Esophagus mucosa (tissue), 1 donor: ENCODE measurements around the gene B4GALT1. TPM values are rescaled to one million over a fixed set of nuclear protein-coding genes. Genes with fewer than 3 reads are reported as not detected.

Experiments
- ATAC-seq: fragments of 200-7000 bp; cut with Tn5 transposase; one replicate; pipeline ENCODE4 v1.9.1; 2020
- total RNA-seq: library from RNA; stranded (reverse); gene quantifications from one replicate; pipeline ENCODE4 v1.2.4, GENCODE V29; 2023
- donor health status: DM: yes; HTN: yes; CAD: no.

B4GALT1 gene
- total RNA-seq, 1 donor from 2014 or later, result 50.9 TPM

GRCh38 chr9:33123407-33124031, 43.6 kb downstream of the B4GALT1 start:
- no peak for ATAC-seq

GRCh38 chr9:33120620-33121019, 46.5 kb downstream of the B4GALT1 start:
- ATAC-seq, result no peak

- ATAC-seq, result no peak
These were observed 49.3 kb downstream of the B4GALT1 start for GRCh38 chr9:33117796-33118195.

- ATAC-seq, result no peak
These were observed 49.8 kb downstream of the B4GALT1 start for GRCh38 chr9:33117306-33117705.

- no peak for ATAC-seq
These were observed 50.3 kb downstream of the B4GALT1 start for GRCh38 chr9:33116860-33117259.

GRCh38 chr9:33114746-33115145, 52.4 kb downstream of the B4GALT1 start:
- no peak for ATAC-seq

- no peak for ATAC-seq
These were observed 53.2 kb downstream of the B4GALT1 start for GRCh38 chr9:33113799-33114547.

GRCh38 chr9:33112094-33112493, 55.0 kb downstream of the B4GALT1 start:
- no peak for ATAC-seq

- ATAC-seq, result no peak
These were observed 55.5 kb downstream of the B4GALT1 start for GRCh38 chr9:33111631-33112030.

GRCh38 chr9:33110686-33111085, 56.5 kb downstream of the B4GALT1 start:
- no peak for ATAC-seq

- no peak for ATAC-seq
These were observed 57.1 kb downstream of the B4GALT1 start for GRCh38 chr9:33109850-33110595.

- no peak for ATAC-seq
These were observed 58.0 kb downstream of the B4GALT1 start for GRCh38 chr9:33109097-33109496.

- no peak for ATAC-seq
These were observed 58.7 kb downstream of the B4GALT1 start for GRCh38 chr9:33108472-33108871.

GRCh38 chr9:33107762-33108161, 59.4 kb downstream of the B4GALT1 start:
- peak; percentile 52 for ATAC-seq

- ATAC-seq, result peak; percentile 58
These were observed 60.1 kb downstream of the B4GALT1 start for GRCh38 chr9:33106827-33107621.

GRCh38 chr9:33106372-33106771, 60.8 kb downstream of the B4GALT1 start:
- no peak for ATAC-seq

- no peak for ATAC-seq
These were observed 61.2 kb downstream of the B4GALT1 start for GRCh38 chr9:33105959-33106358.

GRCh38 chr9:33105504-33105903, 61.6 kb downstream of the B4GALT1 start:
- ATAC-seq, result no peak

- no peak for ATAC-seq
These were observed 62.7 kb downstream of the B4GALT1 start for GRCh38 chr9:33104401-33104800.

- no peak for ATAC-seq
These were observed 63.4 kb downstream of the B4GALT1 start for GRCh38 chr9:33103501-33104281.

- ATAC-seq, result no peak
These were observed 64.5 kb downstream of the B4GALT1 start for GRCh38 chr9:33102551-33103210.
